ENCODE results near the gene PCDHB9. TPM values are rescaled to one million over a fixed set of nuclear protein-coding genes. Genes with fewer than 3 reads are reported as not detected.
"Not testable (repeated sequence)": the region's sequence is repeated elsewhere in the genome, so short reads cannot be mapped to it uniquely, and the experiment has no call there.

PCDHB9 gene
- total RNA-seq (under 1 TPM in 3 of 4 donors, not detected in 1; 0.15 to 0.58 (median 0.20) TPM), polyA plus RNA-seq (under 1 TPM; 0.09 to 0.15 (median 0.13) TPM)
- long read RNA-seq, donor 1: 0 reads
- long read RNA-seq, donor 2: 0 reads

DNA sequence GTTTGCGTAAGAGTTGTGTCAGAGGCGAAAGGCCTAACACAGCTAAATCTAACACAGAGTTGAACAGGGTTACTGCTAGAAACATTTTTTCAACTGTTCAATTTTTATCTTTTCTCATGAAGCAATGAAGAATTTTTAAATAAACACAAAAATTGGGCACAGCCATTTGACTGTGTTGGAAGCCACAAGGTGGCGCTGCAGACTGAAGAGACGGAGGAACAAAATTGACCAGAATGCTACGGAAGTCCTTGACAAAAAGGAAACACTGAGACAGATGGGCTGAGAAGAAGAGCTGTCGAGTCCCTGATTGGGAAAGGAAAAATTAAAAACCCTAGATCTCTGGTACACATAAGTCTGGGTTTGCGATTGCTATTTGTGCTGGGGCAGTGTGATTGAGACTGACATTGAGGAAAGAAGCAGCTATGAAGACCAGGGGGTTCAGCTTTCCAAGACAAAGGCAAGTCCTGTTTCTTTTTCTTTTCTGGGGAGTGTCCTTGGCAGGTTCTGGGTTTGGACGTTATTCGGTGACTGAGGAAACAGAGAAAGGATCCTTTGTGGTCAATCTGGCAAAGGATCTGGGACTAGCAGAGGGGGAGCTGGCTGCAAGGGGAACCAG, at the start of gene PCDHB9:
TSS of gene PCDHB9 (plus strand) at position 265 of the 616 bp plus-strand sequence. CDS start at position 423, 158 bp downstream.
- H3K4me3 ChIP-seq: no peak within 1 kb of the TSS
- peaks cover 21% of the 10 kb centered on the region for H3K9me3 ChIP-seq
- H3K27ac ChIP-seq: no peak within 1 kb of the TSS
- WGBS, 3 donors: 16 to 19% (median 19%) methylated on average over 9 of the region's 9 CpGs
- TF ChIP-seq, protein P1, sequence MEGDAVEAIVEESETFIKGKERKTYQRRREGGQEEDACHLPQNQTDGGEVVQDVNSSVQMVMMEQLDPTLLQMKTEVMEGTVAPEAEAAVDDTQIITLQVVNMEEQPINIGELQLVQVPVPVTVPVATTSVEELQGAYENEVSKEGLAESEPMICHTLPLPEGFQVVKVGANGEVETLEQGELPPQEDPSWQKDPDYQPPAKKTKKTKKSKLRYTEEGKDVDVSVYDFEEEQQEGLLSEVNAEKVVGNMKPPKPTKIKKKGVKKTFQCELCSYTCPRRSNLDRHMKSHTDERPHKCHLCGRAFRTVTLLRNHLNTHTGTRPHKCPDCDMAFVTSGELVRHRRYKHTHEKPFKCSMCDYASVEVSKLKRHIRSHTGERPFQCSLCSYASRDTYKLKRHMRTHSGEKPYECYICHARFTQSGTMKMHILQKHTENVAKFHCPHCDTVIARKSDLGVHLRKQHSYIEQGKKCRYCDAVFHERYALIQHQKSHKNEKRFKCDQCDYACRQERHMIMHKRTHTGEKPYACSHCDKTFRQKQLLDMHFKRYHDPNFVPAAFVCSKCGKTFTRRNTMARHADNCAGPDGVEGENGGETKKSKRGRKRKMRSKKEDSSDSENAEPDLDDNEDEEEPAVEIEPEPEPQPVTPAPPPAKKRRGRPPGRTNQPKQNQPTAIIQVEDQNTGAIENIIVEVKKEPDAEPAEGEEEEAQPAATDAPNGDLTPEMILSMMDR (IDR thresholded peaks at IDR 0.05): no peak
- H3K36me3 ChIP-seq (ENCODE audit: insufficient read depth in 1 of 2, low read depth in 1 of 2): no peaks in the 10 kb centered on the region
- DNase-seq: no peak
- H3K4me1 ChIP-seq: no peaks in the 10 kb centered on the region
- no peak for ATAC-seq
- H3K27me3 ChIP-seq (ENCODE audit: insufficient read depth in 3 of 3, low read length in 2 of 3): peaks cover 0 to 33% (median 5%) of the 10 kb centered on the region in 3 donors
- intact Hi-C loops (cut with DNase I): no loop called here

DNA sequence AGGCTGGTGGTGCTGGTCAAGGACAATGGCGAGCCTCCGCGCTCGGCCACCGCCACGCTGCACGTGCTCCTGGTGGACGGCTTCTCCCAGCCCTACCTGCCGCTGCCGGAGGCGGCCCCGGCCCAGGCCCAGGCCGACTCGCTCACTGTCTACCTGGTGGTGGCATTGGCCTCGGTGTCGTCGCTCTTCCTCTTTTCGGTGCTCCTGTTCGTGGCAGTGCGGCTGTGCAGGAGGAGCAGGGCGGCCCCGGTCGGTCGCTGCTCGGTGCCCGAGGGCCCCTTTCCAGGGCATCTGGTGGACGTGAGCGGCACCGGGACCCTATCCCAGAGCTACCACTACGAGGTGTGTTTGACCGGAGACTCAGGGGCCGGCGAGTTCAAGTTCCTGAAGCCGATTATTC, 49.6 kb upstream of the PCDHB9 start:
- peaks cover 24% of the 10 kb centered on the region for H3K9me3 ChIP-seq
- ATAC-seq; H3K4me1 ChIP-seq; DNase-seq; intact Hi-C loops (cut with DNase I); H3K4me3 ChIP-seq; H3K27ac ChIP-seq; H3K27me3 ChIP-seq (ENCODE audit: insufficient read depth in 3 of 3, low read length in 2 of 3); H3K36me3 ChIP-seq (ENCODE audit: insufficient read depth in 1 of 2, low read depth in 1 of 2): not testable (repeated sequence)
- 37 to 55% (median 49%) methylated on average over 25 to 34 of the region's 34 CpGs for WGBS, 3 donors

GRCh38 chr5:141149812-141150211, 37.1 kb upstream of the PCDHB9 start, which contains the start of gene PCDHB6:
TSS of gene PCDHB6 (plus strand) at chr5:141150057. CDS start at chr5:141150258, 201 bp downstream.
- no peaks in the 10 kb centered on the region for H3K36me3 ChIP-seq (ENCODE audit: insufficient read depth in 1 of 2, low read depth in 1 of 2)
- H3K27ac ChIP-seq: no peak within 1 kb of the TSS
- DNase-seq (no peak), ATAC-seq (no peak)
- peak within 1 kb of the TSS; percentile 27 for H3K4me3 ChIP-seq
- TF ChIP-seq, protein P1 (IDR thresholded peaks at IDR 0.05): no peak
- intact Hi-C loops (cut with DNase I): no loop called here
- H3K9me3 ChIP-seq: peaks cover 3% of the 10 kb centered on the region
- H3K4me1 ChIP-seq: no peaks in the 10 kb centered on the region
- 9 to 13% (median 12%) methylated on average over 18 of the region's 18 CpGs for WGBS, 3 donors
- H3K27me3 ChIP-seq (ENCODE audit: insufficient read depth in 3 of 3, low read length in 2 of 3): peaks cover 0 to 7% (median 5%) of the 10 kb centered on the region in 3 donors

- Histone ChIP-seq H3K36me3 (ENCODE audit: insufficient read depth in 1 of 2, low read depth in 1 of 2) (no peaks in the 10 kb centered on the region), H3K27me3 (ENCODE audit: insufficient read depth in 3 of 3, low read length in 2 of 3) (peaks cover 0 to 11% (median 7%) of the 10 kb centered on the region in 3 donors), H3K9me3 (peaks cover 5% of the 10 kb centered on the region), H3K4me3 (peak overlapping the region; percentile 27), H3K27ac (no peak overlapping the region), H3K4me1 (no peaks in the 10 kb centered on the region)
- TF ChIP-seq, protein P1 (IDR thresholded peaks at IDR 0.05): no peak
- intact Hi-C loops (cut with DNase I): no loop called here
- no peak for DNase-seq
- 31 to 40% (median 37%) methylated on average over 33 of the region's 33 CpGs for WGBS, 3 donors
- no peak for ATAC-seq
These were observed 36.6 kb upstream of the PCDHB9 start for GRCh38 chr5:141150224-141150992.

GRCh38 chr5:141150993-141151325, 36.0 kb upstream of the PCDHB9 start:
- intact Hi-C loops (cut with DNase I): no loop called here
- no peak overlapping the region for H3K27ac ChIP-seq
- TF ChIP-seq, protein P1 (IDR thresholded peaks at IDR 0.05): no peak
- no peaks in the 10 kb centered on the region for H3K36me3 ChIP-seq (ENCODE audit: insufficient read depth in 1 of 2, low read depth in 1 of 2)
- no peak for DNase-seq
- 32 to 37% (median 37%) methylated on average over 13 of the region's 13 CpGs for WGBS, 3 donors
- ATAC-seq: no peak
- no peaks in the 10 kb centered on the region for H3K4me1 ChIP-seq
- H3K9me3 ChIP-seq: peaks cover 8% of the 10 kb centered on the region
- H3K27me3 ChIP-seq (ENCODE audit: insufficient read depth in 3 of 3, low read length in 2 of 3): peaks cover 0 to 13% (median 9%) of the 10 kb centered on the region in 3 donors
- H3K4me3 ChIP-seq: no peak overlapping the region

GRCh38 chr5:141151632-141152031, 35.3 kb upstream of the PCDHB9 start:
- 31 to 38% (median 38%) methylated on average over 32 to 39 of the region's 41 CpGs for WGBS, 3 donors
- H3K27me3 ChIP-seq (ENCODE audit: insufficient read depth in 3 of 3, low read length in 2 of 3): peaks cover 0 to 16% (median 13%) of the 10 kb centered on the region in 3 donors
- H3K36me3 ChIP-seq (ENCODE audit: insufficient read depth in 1 of 2, low read depth in 1 of 2); H3K4me1 ChIP-seq; H3K4me3 ChIP-seq; ATAC-seq; H3K27ac ChIP-seq; DNase-seq; intact Hi-C loops (cut with DNase I); H3K9me3 ChIP-seq: not testable (repeated sequence)

DNA sequence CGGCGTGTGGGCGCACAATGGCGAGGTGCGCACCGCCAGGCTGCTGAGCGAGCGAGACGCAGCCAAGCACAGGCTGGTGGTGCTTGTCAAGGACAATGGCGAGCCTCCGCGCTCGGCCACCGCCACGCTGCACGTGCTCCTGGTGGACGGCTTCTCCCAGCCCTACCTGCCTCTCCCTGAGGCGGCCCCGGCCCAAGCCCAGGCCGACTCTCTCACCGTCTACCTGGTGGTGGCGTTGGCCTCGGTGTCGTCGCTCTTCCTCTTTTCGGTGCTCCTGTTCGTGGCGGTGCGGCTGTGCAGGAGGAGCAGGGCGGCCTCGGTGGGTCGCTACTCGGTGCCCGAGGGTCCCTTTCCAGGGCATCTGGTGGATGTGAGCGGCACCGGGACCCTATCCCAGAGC, 34.9 kb upstream of the PCDHB9 start:
- H3K36me3 ChIP-seq (ENCODE audit: insufficient read depth in 1 of 2, low read depth in 1 of 2); DNase-seq; ATAC-seq; H3K27ac ChIP-seq; H3K4me3 ChIP-seq; H3K4me1 ChIP-seq; H3K9me3 ChIP-seq; intact Hi-C loops (cut with DNase I): not testable (repeated sequence)
- H3K27me3 ChIP-seq (ENCODE audit: insufficient read depth in 3 of 3, low read length in 2 of 3): peaks cover 0 to 21% (median 13%) of the 10 kb centered on the region in 3 donors
- WGBS, 3 donors: 23 to 32% (median 24%) methylated on average over 27 to 36 of the region's 36 CpGs

Measured in psoas muscle (tissue), 8 donors.